Measurements from ENCODE around the gene PPFIA3. TPM values are rescaled to one million over a fixed set of nuclear protein-coding genes. Genes with fewer than 3 reads are reported as not detected.
A peak's percentile ranks its signal among the peaks of the same experiment; 100 is the strongest.

PPFIA3 gene
- total RNA-seq, 1 experiment from 2014 or later: 19.1 TPM

GRCh38 chr19:49155005-49155819 lies 35.9 kb downstream of the PPFIA3 start, which contains the start of gene HRC:
Gene HRC (minus strand): TSS chr19:49155396. CDS start chr19:49155237, 159 bp downstream.
- no peak within 1 kb of the TSS for H3K14ac ChIP-seq (ENCODE audit: insufficient read depth, low read length)

More at GRCh38 chr19:49155005-49155819, 35.9 kb downstream of the PPFIA3 start, which contains the start of gene HRC:
- no peaks in the 10 kb centered on the region for H3K9me3 ChIP-seq (ENCODE audit: control insufficient read depth, low read depth, low read length)
- no peak within 1 kb of the TSS for H4K91ac ChIP-seq (ENCODE audit: insufficient read length, low read depth, low read length)
- H4K20me1 ChIP-seq (ENCODE audit: control insufficient read depth, insufficient read depth, insufficient read length): no peaks in the 10 kb centered on the region
- WGBS (ENCODE audit: extremely low coverage, insufficient read length, low lambda C conversion rate): no CpG with 5 or more reads among the region's 19 CpGs
- H3K27me3 Mint-ChIP-seq (ENCODE audit: low read depth): peaks cover 54% of the 10 kb centered on the region
- H3K79me1 ChIP-seq (ENCODE audit: insufficient read depth, low read depth, low read length, poor library complexity, severe bottlenecking): no peaks in the 10 kb centered on the region
- no peak within 1 kb of the TSS for H3K18ac ChIP-seq (ENCODE audit: insufficient read length, low read depth, low read length)
- DNase-seq: peak; percentile 52
- no peak within 1 kb of the TSS for H4K5ac ChIP-seq (ENCODE audit: insufficient read length, low read depth, low read length)
- no peak within 1 kb of the TSS for H3K27ac ChIP-seq (ENCODE audit: insufficient read length, low read depth, low read length)
- H3K23me2 ChIP-seq (ENCODE audit: insufficient read length, low read depth, low read length, poor library complexity, severe bottlenecking): peaks cover 19% of the 10 kb centered on the region
- H3K27me3 ChIP-seq (ENCODE audit: insufficient read depth, low read length): no peaks in the 10 kb centered on the region; the same call in 1 of the 2 replicates
- no peaks in the 10 kb centered on the region for H3K79me2 ChIP-seq (ENCODE audit: insufficient read depth, low read length)
- H2BK15ac ChIP-seq (ENCODE audit: low read depth, low read length): no peak within 1 kb of the TSS
- no peak within 1 kb of the TSS for H2AFZ ChIP-seq (ENCODE audit: low read length)
- H3K4me1 ChIP-seq (ENCODE audit: insufficient read depth, low read length): peaks cover 7% of the 10 kb centered on the region; the same call in 1 of the 2 replicates
- H2BK120ac ChIP-seq (ENCODE audit: low read depth, low read length, poor library complexity, severe bottlenecking): no peak within 1 kb of the TSS
- H2BK5ac ChIP-seq (ENCODE audit: insufficient read length, low read length): no peak within 1 kb of the TSS
- H3K56ac ChIP-seq (ENCODE audit: insufficient read length, low read depth, low read length): no peak within 1 kb of the TSS
- H2BK20ac ChIP-seq (ENCODE audit: low read depth, low read length, poor library complexity, severe bottlenecking): no peak within 1 kb of the TSS
- H3K27ac Mint-ChIP-seq: peak within 1 kb of the TSS in 2 of 3 experiments; percentile 52 to 56; a peak in 2 of 7 replicates
- peaks cover 0 to 10% (median 0%) of the 10 kb centered on the region in 3 experiments; a peak in 3 of 7 replicates for H3K36me3 Mint-ChIP-seq (ENCODE audit: insufficient read depth in 1 of 3, low read depth in 3 of 3)
- peaks cover 0 to 6% of the 10 kb centered on the region in 2 experiments; a peak in 3 of 5 replicates for H3K9me3 Mint-ChIP-seq
- TF ChIP-seq CTCF (conservative IDR thresholded peaks at IDR 0.05): no peak
- H3T11ph ChIP-seq (ENCODE audit: low read length): no peak within 1 kb of the TSS
- no peak within 1 kb of the TSS for H2AK5ac ChIP-seq (ENCODE audit: insufficient read length, low read length)
- no peak within 1 kb of the TSS for H3K9ac ChIP-seq (ENCODE audit: extremely low read depth, insufficient read length, low read length)
- no peak within 1 kb of the TSS for H2BK12ac ChIP-seq (ENCODE audit: insufficient read length, low read depth, low read length)
- H3K4me3 Mint-ChIP-seq: peak within 1 kb of the TSS in 1 of 2 experiments; percentile 67; a peak in 3 of 5 replicates
- H4K8ac ChIP-seq (replicated peaks; ENCODE audit: insufficient read length, low read depth, low read length): no peak within 1 kb of the TSS
- no peak within 1 kb of the TSS for H3K23ac ChIP-seq (ENCODE audit: insufficient read length, low read depth, low read length)
- no peak within 1 kb of the TSS for H3K4ac ChIP-seq (ENCODE audit: low read depth, low read length)
- peaks cover 20 to 50% of the 10 kb centered on the region in 2 experiments for H3K4me1 Mint-ChIP-seq
- H3K4me2 ChIP-seq (ENCODE audit: insufficient read depth, insufficient read length, low read length): peak within 1 kb of the TSS; percentile 14
